Measurements from ENCODE around the gene KIF2C.
"Not testable (repeated sequence)": the region's sequence is repeated elsewhere in the genome, so short reads cannot be mapped to it uniquely, and the experiment has no call there.

DNA sequence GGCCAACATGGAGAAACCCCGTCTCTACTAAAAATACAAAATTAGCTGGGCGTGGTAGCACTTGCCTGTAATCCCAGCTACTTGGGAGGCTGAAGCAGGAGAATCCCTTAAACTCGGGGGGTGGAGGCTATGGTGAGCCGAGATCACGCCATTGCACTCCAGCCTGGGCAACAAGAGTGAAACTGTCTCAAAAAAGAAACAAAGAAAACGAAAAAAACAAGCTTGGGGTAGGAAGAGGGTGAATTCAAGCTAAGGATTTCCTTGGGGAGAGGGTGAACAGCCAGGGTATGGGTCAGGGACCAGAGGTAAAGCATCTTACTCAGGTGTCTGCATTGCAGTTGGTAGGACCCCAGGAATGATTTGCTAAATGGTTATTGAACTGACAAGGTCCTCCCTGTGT is 26.8 kb downstream of the KIF2C start:
- TF ChIP-seq, protein P1, sequence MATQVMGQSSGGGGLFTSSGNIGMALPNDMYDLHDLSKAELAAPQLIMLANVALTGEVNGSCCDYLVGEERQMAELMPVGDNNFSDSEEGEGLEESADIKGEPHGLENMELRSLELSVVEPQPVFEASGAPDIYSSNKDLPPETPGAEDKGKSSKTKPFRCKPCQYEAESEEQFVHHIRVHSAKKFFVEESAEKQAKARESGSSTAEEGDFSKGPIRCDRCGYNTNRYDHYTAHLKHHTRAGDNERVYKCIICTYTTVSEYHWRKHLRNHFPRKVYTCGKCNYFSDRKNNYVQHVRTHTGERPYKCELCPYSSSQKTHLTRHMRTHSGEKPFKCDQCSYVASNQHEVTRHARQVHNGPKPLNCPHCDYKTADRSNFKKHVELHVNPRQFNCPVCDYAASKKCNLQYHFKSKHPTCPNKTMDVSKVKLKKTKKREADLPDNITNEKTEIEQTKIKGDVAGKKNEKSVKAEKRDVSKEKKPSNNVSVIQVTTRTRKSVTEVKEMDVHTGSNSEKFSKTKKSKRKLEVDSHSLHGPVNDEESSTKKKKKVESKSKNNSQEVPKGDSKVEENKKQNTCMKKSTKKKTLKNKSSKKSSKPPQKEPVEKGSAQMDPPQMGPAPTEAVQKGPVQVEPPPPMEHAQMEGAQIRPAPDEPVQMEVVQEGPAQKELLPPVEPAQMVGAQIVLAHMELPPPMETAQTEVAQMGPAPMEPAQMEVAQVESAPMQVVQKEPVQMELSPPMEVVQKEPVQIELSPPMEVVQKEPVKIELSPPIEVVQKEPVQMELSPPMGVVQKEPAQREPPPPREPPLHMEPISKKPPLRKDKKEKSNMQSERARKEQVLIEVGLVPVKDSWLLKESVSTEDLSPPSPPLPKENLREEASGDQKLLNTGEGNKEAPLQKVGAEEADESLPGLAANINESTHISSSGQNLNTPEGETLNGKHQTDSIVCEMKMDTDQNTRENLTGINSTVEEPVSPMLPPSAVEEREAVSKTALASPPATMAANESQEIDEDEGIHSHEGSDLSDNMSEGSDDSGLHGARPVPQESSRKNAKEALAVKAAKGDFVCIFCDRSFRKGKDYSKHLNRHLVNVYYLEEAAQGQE (IDR thresholded peaks at IDR 0.05; ENCODE audit: low read depth): not testable (repeated sequence)
- not testable (repeated sequence) for TF ChIP-seq CTCF (IDR thresholded peaks at IDR 0.05 in 2 of 3, conservative IDR thresholded peaks at IDR 0.05 in 1 of 3; ENCODE audit: borderline replicate concordance in 1 of 3, insufficient read depth in 1 of 3, low read depth in 2 of 3, low read length in 2 of 3)
